Esophagus squamous epithelium (tissue), 4 donors: ENCODE results near the gene CXXC5.

Source experiments
- POLR2A ChIP-seq, 4 donors: fragments of 450-650 bp; IDR thresholded peaks; one replicate each; pipeline ENCODE4 v1.6.1; 2017; ENCODE audit warnings: antibody characterized with exemption in 4 of 4, mild to moderate bottlenecking in 4 of 4, moderate library complexity in 3 of 4
- TF ChIP-seq, protein P1 (sequence below), 6 experiments: fragments of 450-650 bp in 4 of 6; fragments of 200-600 bp in 2 of 6; sonication (generic) in 2 of 6; IDR thresholded peaks; one replicate each; pipeline ENCODE4 v1.5.1; 2016 to 2019; ENCODE audit warnings: antibody characterized with exemption in 6 of 6, mild to moderate bottlenecking in 4 of 6, moderate library complexity in 4 of 6

DNA sequence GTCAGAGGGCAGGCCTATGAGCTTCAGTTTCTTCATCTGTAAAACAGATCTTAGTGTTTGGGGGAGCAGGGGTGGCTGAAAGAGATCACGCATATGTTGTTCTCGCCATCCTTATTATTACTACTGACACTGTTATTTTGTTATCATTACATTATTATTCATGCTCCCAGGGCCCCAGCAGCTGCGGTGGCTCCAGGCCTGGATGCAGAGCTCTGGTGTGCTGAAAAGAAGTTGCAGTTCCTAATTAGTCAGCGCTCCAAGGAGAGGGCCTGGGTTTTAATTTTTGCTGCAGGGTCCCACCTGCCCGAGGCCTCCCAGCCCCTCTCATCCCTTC, 19.5 kb downstream of the CXXC5 start:
- no peak for TF ChIP-seq POLR2A (IDR thresholded peaks at IDR 0.05)
- TF ChIP-seq, protein P1, sequence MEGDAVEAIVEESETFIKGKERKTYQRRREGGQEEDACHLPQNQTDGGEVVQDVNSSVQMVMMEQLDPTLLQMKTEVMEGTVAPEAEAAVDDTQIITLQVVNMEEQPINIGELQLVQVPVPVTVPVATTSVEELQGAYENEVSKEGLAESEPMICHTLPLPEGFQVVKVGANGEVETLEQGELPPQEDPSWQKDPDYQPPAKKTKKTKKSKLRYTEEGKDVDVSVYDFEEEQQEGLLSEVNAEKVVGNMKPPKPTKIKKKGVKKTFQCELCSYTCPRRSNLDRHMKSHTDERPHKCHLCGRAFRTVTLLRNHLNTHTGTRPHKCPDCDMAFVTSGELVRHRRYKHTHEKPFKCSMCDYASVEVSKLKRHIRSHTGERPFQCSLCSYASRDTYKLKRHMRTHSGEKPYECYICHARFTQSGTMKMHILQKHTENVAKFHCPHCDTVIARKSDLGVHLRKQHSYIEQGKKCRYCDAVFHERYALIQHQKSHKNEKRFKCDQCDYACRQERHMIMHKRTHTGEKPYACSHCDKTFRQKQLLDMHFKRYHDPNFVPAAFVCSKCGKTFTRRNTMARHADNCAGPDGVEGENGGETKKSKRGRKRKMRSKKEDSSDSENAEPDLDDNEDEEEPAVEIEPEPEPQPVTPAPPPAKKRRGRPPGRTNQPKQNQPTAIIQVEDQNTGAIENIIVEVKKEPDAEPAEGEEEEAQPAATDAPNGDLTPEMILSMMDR (IDR thresholded peaks at IDR 0.05) = no peak
